GM12892 (cell line): ENCODE results near the gene ZNF227.

ENCODE experiments used
- DNase-seq: peaks from one replicate; pipeline ENCODE4 v3.0.0; 2011; ENCODE audit not compliant: insufficient read length
- FAIRE-seq: peaks from 2 replicates; lab custom pipeline; 2011; peaks lifted over from hg19 to GRCh38; lab: Jason Lieb, UNC
- POLR2A ChIP-seq: IDR thresholded peaks from 2 replicates; pipeline ENCODE4 v1.6.1; 2011; ENCODE audit warnings: low read depth, low read length, control low read depth
- POLR2AphosphoS5 ChIP-seq: IDR thresholded peaks from 2 replicates; pipeline ENCODE4 v1.6.1; 2011; ENCODE audit warnings: low read depth, low read length, control low read depth
- TAF1 ChIP-seq: IDR thresholded peaks from 2 replicates; pipeline ENCODE4 v1.6.1; 2011; ENCODE audit warnings: low read depth, mild to moderate bottlenecking, control low read depth, low read length, borderline replicate concordance

Gene ZNF227

DNA sequence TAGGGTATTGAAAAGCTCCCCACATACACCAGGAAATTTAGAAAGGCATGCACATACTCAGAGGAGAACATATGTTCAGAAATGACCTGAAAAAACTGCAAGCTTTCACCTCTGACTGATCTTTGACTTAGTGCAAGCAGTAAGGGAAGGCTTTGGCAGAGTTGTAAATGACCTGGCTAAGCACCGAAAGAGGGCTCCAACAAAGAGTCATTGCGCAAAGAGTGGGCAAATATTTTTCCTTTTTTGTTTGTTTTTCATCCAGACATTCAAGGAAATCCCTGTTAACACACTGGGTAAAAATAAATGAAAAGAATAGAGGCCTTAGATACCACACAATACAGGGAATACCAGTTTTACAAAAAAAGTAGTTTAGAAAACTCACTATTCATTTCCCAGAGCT, 42.2 kb downstream of the ZNF227 start:
- TF ChIP-seq POLR2A (no peak), TAF1 (no peak), POLR2AphosphoS5 (no peak)
- no peak for FAIRE-seq
- no peak for DNase-seq

DNA sequence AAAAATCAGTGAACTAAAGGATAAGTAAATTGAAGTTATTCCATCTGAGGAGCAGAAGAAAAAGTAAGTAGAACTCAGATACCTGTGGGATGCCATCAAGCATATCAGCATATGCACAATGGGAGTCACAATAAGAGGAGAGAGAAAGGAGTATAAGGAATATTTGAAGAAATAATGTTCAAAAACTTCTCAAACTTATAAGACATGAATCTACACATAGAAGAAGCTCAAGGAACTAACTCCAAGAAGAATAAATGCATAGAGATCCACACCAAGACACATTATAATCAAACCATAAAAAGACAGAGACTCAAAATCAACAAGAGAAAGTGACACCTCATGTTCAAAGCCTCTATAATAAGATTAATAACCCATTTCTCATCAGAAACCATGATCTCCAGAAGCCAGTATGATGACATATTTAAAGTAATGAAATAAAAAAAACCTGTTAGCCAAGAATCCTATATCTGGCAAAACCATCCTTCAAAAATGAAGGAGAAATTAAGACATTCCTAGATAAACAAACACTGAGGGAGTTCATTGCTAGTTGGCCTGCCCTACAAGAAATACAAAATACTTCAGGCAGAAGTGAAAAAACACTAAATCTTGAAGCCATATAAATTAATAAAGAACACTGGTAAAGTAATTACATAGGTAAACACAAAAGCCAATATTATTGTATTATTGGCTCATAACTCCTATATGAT, 43.5 kb downstream of the ZNF227 start:
- TF ChIP-seq POLR2AphosphoS5 (no peak), POLR2A (no peak), TAF1 (no peak)
- no peak for DNase-seq
- no peak for FAIRE-seq

DNA sequence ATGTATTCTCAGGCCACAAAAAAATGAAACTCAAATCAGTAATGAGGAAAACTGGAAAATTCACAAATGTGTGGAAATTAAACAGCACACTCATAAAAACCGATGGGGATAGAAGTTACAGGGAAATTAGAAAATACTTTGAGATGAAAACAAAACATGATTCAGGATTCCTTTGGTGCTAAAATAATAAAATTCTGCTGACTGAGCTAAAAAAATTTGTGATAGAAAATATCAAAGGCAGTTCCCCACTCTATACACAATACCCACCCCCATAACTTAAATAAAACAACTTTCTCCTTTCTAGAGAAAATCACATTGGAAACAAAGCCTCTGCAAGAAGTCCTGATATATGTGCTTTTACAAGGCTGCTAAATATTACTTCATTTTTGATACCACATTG, 45.8 kb downstream of the ZNF227 start:
- TF ChIP-seq TAF1 (no peak), POLR2A (no peak), POLR2AphosphoS5 (no peak)
- DNase-seq (no peak), FAIRE-seq (no peak)

DNA sequence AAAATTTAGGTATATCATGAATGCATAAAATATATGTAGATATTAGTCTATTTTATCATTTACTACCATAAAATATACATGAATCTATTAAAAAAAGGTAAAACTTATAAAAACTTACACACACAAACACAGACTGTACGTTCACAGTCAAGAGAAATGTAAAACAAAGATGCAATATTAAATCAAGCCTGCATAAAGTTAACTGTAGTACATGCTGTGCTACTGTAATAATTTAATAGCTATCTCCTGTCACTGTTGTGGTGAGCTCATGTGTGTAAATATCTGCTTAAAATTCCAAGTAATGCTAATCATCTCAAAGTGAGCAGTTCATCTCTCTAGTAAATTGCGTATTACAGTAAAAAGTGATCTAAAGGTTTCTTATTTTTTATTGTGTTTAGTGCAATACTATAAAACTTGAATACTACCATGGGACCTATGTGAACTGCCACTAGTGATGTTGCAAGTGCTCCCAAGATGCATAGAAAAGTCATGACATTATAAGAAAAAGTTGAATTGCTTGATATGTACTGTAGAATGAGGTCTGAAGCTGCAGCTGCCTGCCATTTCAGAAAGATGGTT, 46.6 kb downstream of the ZNF227 start:
- no peak for FAIRE-seq
- no peak for DNase-seq
- TF ChIP-seq POLR2AphosphoS5 (no peak), POLR2A (no peak), TAF1 (no peak)

DNA sequence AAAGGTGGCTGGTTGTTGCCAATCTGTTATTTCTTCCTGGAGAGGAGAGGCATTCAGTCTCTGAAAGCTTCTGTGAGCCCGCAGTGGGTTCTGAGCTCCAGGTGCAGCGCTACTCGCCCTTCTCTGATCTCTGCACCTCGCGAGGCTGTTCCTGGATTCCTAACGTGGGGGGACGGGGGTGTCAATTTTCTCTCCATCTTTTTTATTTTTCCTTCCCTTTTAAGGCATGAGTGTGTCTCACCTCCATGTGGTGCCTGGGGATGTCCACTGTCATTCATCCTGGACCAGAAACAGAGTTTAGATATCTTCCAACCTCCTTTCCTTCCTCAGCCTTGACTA, 48.0 kb downstream of the ZNF227 start:
- FAIRE-seq: no peak
- DNase-seq: no peak
- no peak for TF ChIP-seq TAF1
- TF ChIP-seq POLR2AphosphoS5: no peak
- no peak for TF ChIP-seq POLR2A

DNA sequence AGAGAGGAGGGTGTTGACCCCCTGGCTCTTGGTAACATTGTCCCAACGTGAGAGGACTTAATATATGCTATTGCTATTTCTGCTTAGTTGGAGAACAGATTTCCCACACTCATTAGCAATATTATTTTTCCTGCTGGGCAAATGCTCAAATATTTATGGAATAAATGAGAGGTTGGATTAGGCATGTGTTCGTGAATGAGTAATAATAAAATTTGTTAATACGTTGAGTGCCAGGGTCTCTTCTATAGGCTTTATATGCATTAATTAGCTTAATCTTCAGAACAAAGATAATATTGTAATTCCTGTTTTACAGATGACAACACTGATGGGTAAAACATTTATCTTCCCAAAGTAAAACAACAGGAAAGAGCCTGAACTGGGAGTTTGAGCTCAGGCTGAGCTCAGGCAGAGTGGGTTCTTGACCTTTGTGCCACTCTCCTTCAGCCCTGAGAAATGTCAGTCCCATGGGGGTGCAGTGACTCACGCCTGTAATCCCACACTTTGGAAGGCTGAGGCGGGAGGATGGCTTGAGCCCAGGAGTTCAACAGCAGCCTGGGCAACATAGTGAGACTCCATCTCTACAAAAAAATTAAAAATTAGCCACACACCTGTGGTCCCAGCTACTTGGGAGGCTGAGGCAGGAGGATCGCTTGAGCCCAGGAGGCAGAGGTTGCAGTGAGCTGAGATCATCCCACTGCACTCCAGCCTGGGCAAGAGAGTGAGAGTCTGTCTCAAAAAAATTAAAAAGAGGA, 48.5 kb downstream of the ZNF227 start:
- FAIRE-seq: no peak
- DNase-seq: no peak
- TF ChIP-seq POLR2AphosphoS5 (no peak), POLR2A (no peak), TAF1 (no peak)

DNA sequence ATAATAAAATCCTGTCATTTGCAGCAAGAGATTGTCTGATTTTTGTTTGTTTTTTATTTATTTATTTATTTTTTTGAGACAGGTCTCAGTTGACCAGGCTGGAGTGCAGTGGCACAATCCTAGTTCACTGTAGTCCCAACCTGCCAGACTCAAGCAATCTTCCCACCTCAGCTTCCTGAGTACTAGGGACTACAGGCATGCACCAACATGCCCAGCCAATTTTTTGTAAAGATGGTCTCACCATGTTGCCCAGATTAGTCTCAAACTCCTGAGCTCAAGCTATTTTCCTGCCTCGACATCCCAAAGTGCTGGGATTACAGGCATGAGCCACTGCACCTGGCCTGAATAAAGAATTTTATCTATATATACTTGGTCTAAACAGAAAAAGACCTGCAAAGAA, 65.0 kb downstream of the ZNF227 start:
- no peak for DNase-seq
- TF ChIP-seq POLR2A: no peak
- TF ChIP-seq POLR2AphosphoS5: no peak
- TF ChIP-seq TAF1: no peak

DNA sequence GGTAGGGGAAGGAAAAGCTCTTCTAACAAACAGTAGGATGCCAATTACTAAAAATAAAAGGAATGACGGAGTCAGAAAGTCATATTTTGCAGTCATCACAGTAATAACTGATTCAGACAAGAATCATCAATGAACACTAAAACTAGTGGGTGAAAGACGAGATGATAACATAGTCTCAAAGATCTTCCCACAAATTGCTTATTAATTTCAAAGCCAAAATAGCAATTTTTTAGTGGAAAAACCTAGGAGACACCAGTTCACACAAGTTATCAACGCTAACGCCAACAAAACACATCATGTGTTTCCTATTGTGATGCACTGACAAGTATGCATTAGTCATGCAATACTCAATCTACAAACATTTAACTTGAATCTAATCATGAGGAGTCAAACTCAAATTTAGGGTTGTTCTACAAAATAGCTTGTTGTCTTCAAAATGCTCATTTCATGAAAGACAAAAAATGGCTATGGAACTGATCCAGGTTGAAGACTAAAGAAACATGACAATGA, 65.9 kb downstream of the ZNF227 start:
- no peak for FAIRE-seq
- TF ChIP-seq TAF1 (no peak), POLR2AphosphoS5 (no peak), POLR2A (no peak)
- DNase-seq: no peak

More for the DNA sequence above, 65.0 kb downstream of the ZNF227 start:
- FAIRE-seq: no peak

DNA sequence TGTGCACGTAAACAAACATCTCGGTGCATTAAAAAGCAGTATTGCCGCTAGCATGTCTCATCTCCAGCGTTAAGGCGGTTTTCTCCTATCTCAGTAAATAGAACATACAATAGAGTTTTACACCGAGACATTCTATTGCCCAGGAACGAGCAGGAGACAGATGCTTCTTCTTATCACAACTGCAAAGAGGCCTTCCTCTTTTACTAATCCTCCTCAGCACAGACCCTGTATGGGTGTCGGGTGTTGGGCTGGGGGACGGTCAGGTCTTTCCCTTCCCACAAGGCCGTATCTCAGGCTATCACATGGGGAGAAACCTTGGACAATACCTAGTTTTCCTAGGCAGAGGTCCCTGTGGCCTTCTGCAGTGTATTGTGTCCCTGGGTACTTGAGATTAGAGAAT, 68.6 kb downstream of the ZNF227 start:
- DNase-seq: no peak
- FAIRE-seq: no peak
- TF ChIP-seq POLR2AphosphoS5 (no peak), POLR2A (no peak), TAF1 (no peak)

DNA sequence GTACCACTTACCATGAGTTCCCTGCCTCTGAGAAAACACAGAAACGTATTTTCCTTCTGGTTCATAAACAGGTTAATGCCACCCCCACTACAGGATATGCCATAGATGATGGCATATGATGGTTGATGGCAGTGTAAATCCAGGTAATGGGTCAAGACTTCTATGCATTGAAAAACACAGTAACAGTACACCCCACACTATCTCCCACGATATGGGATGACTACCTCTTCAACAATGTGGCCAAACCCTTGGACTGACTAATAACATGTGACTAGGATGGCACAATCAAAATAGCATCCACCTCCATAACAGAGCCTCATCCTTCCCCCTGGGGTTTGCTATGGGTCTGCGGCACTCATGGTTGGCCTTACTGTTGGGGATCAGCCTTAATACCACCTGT, 70.5 kb downstream of the ZNF227 start:
- DNase-seq: no peak
- no peak for FAIRE-seq
- TF ChIP-seq TAF1 (no peak), POLR2A (no peak), POLR2AphosphoS5 (no peak)

DNA sequence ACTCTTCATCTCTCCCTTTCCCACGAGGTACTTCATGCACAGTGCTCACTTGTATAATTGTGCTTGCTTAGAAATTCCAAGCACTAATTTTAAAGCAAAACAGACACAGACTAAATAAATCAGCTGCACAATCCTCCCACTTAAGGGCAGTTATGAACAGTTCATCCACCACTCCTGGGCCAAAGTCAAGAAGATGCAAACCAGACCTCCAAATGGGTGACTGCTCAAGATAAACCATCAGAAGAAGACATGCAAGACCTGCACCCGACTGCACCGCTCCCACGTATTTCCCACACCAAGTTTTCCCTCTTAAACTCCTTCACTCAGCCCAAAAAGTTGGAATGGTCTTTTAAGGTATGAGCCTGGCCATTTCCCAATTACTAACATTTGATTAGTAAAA, 72.6 kb downstream of the ZNF227 start:
- DNase-seq (no peak), FAIRE-seq (no peak)
- TF ChIP-seq POLR2AphosphoS5: no peak
- no peak for TF ChIP-seq POLR2A
- TF ChIP-seq TAF1: no peak
